ENCODE measurements around the gene TPRG1.

DNA sequence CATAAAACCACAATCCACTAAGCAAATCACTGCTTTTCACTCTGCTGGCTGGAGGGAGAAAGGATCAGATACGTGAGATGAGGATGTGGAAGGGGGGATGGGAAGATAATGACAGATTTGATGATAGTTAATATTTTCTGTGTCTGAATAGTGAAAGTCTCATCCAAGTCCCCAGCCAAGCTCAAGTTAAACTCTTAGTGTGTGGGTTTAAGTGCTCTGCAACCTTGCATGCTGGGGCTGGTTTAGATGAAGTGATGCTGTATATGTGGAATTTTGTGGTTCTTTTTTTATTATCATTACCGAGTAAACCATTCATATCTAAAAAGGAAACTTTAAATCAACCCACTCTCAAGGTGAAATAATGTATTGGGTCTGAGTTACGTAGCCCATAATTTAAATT is 111.0 kb downstream of the TPRG1 start:
- TF ChIP-seq, protein P1, sequence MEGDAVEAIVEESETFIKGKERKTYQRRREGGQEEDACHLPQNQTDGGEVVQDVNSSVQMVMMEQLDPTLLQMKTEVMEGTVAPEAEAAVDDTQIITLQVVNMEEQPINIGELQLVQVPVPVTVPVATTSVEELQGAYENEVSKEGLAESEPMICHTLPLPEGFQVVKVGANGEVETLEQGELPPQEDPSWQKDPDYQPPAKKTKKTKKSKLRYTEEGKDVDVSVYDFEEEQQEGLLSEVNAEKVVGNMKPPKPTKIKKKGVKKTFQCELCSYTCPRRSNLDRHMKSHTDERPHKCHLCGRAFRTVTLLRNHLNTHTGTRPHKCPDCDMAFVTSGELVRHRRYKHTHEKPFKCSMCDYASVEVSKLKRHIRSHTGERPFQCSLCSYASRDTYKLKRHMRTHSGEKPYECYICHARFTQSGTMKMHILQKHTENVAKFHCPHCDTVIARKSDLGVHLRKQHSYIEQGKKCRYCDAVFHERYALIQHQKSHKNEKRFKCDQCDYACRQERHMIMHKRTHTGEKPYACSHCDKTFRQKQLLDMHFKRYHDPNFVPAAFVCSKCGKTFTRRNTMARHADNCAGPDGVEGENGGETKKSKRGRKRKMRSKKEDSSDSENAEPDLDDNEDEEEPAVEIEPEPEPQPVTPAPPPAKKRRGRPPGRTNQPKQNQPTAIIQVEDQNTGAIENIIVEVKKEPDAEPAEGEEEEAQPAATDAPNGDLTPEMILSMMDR (IDR thresholded peaks at IDR 0.05; ENCODE audit: insufficient read depth, low read length): no peak
- TF ChIP-seq GABPA (IDR thresholded peaks at IDR 0.05; ENCODE audit: low read depth): no peak
- no peak for TF ChIP-seq POLR2AphosphoS5 (IDR thresholded peaks at IDR 0.05; ENCODE audit: low read depth)
